Measurements from ENCODE around the gene FOXI3. TPM values are rescaled to one million over a fixed set of nuclear protein-coding genes. Genes with fewer than 3 reads are reported as not detected.

The FOXI3 gene
- total RNA-seq, 3 donors from 2014 or later, result not detected

DNA sequence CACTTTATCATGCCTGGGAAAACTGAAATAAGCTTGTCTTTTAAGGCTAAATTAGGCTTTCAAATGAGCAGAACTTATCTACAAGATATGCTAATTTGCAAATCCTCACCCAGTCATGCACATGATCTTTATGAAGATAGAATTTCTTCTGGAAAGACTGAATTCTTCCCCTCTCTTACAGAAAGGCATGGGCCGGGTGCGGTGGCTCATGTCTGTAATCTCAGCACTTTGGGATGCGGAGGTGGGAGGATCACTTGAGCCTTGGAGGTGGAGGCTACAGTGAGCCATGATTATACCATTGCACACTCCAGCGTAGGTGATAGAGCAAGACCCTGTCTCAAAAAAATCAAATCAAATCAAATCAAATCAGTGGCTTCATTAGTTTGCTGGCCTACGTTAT lies 11.7 kb upstream of the FOXI3 start:
- Histone ChIP-seq H3K4me1 (no peaks in the 10 kb centered on the region), H3K36me3 (no peaks in the 10 kb centered on the region), H3K4me3 (no peak overlapping the region), H3K27ac (no peak overlapping the region), H3K9me3 (no peaks in the 10 kb centered on the region), H3K27me3 (peaks cover 0 to 7% of the 10 kb centered on the region in 2 donors)
- intact Hi-C loops (cut with DNase I; ENCODE audit: low total_unique reads), result no loop called here
- DNase-seq (ENCODE audit: low spot score in 2 of 2), result no peak
- TF ChIP-seq POLR2AphosphoS5 (IDR thresholded peaks at IDR 0.05) (no peak), POLR2A (IDR thresholded peaks at IDR 0.05) (no peak)
- TF ChIP-seq, protein P1, sequence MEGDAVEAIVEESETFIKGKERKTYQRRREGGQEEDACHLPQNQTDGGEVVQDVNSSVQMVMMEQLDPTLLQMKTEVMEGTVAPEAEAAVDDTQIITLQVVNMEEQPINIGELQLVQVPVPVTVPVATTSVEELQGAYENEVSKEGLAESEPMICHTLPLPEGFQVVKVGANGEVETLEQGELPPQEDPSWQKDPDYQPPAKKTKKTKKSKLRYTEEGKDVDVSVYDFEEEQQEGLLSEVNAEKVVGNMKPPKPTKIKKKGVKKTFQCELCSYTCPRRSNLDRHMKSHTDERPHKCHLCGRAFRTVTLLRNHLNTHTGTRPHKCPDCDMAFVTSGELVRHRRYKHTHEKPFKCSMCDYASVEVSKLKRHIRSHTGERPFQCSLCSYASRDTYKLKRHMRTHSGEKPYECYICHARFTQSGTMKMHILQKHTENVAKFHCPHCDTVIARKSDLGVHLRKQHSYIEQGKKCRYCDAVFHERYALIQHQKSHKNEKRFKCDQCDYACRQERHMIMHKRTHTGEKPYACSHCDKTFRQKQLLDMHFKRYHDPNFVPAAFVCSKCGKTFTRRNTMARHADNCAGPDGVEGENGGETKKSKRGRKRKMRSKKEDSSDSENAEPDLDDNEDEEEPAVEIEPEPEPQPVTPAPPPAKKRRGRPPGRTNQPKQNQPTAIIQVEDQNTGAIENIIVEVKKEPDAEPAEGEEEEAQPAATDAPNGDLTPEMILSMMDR (IDR thresholded peaks at IDR 0.05), result no peak

DNA sequence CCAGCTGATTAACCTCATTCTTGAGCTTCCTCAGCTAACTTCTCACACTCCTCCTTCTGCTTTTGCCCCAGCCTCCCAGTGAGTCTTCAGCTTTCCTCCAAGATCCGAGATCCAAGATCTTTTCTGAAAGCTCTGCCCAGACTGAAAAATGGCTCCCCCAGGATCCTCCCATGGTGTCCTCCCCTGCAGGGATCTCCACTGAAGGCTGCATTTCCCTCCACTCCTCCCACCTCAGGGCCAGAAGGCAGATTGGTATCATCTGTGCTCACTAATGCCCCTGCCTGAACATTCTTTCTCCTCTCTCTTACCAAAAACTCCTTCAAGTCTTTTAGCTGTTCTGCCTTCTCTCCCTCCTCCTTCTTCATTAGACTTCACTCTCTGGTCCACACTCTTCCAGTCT lies 6.1 kb upstream of the FOXI3 start:
- Histone ChIP-seq H3K36me3 (no peaks in the 10 kb centered on the region), H3K4me3 (no peak overlapping the region), H3K4me1 (no peaks in the 10 kb centered on the region), H3K27me3 (peaks cover 0 to 57% of the 10 kb centered on the region in 2 donors), H3K27ac (no peak overlapping the region), H3K9me3 (no peaks in the 10 kb centered on the region)
- no peak for DNase-seq (ENCODE audit: low spot score in 2 of 2)
- TF ChIP-seq POLR2A (IDR thresholded peaks at IDR 0.05) (no peak), POLR2AphosphoS5 (IDR thresholded peaks at IDR 0.05) (no peak)
- TF ChIP-seq, protein P1 (IDR thresholded peaks at IDR 0.05), result no peak
- intact Hi-C loops (cut with DNase I; ENCODE audit: low total_unique reads), result no loop called here

DNA sequence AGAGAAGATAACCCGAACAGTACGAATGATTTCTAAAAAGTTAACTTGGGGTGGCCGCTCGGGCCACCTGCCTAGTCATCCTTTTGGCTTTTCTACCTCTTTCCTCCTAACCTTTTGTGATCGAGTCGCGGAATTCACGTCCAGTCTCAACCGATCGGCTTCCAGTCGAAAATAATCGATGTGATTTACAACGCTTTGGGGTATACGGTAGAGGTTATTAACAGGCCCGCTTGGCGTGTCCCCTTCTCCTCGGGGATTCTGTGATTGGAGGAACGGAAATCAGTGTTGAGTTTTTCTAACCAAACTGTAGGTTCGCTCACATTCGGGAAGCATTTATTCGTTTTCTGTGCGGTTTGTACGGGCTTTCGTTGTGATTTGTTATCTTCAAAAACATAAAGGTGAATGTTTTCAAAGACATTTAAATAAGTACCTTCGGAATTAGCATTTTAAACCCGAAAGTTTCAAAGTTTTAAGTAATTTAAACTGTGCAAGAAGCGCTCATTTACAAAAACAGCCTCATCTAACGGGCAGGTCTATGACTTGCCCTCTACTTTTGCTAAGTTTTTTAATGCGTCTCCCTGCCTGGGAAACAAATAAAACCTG lies 588 bp upstream of the FOXI3 start:
- no peaks in the 10 kb centered on the region for H3K36me3 ChIP-seq
- no peak for DNase-seq (ENCODE audit: low spot score in 2 of 2)
- peak overlapping the region in 2 of 3 donors; percentile 48 to 67 for H3K4me3 ChIP-seq
- H3K9me3 ChIP-seq, result no peaks in the 10 kb centered on the region
- no peak overlapping the region for H3K27ac ChIP-seq
- TF ChIP-seq, protein P1 (IDR thresholded peaks at IDR 0.05), result no peak
- peak in 2 of 3 donors; percentile 19 to 55 for TF ChIP-seq POLR2AphosphoS5 (IDR thresholded peaks at IDR 0.05)
- H3K27me3 ChIP-seq, result peaks cover 0 to 84% of the 10 kb centered on the region in 2 donors
- H3K4me1 ChIP-seq, result peaks cover 0 to 7% of the 10 kb centered on the region in 2 donors
- intact Hi-C loops (cut with DNase I; ENCODE audit: low total_unique reads), result no loop called here

DNA sequence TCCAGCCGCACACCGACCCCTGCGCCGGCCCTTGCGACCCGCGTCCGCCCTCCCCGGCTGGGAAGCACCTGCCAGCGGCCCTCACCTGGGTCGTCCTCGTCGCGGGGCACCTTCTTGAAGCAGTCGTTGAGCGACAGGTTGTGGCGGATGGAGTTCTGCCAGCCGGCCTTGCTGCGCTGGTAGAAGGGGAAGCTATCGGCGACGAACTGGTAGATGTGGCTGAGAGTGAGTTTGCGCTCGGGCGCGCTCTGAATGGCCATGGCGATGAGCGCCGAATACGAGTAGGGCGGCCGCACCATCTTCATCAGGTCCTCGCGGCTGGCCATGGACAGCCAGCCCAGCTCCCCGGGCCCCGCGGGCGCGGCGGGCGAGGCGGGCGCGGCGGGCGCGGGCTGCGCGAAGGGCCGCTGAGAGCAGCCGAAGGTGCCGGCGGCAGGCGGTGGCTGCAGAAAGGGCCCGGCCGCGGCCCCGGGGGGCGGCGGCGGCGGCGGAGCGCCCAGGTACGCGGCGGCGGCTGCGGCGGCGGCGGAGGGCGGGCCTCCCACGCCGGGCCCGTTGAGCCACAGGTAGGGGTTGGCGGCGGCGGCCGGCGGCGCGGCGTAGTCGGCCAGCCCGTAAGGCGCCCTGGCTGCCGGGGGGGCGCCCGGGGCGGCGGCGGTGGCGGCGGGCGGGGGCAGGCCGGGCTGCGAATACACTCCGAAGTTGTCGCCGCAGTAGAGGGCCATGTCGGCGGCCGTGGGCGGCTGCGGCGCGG lies 505 bp downstream of the FOXI3 start:
- H3K4me3 ChIP-seq, result peak overlapping the region in 2 of 3 donors; percentile 48 to 67
- H3K27me3 ChIP-seq, result peaks cover 0 to 89% of the 10 kb centered on the region in 2 donors
- DNase-seq (ENCODE audit: low spot score in 2 of 2), result no peak
- intact Hi-C loops (cut with DNase I; ENCODE audit: low total_unique reads), result no loop called here
- no peaks in the 10 kb centered on the region for H3K36me3 ChIP-seq
- H3K9me3 ChIP-seq, result no peaks in the 10 kb centered on the region
- H3K27ac ChIP-seq, result no peak overlapping the region
- H3K4me1 ChIP-seq, result peaks cover 0 to 7% of the 10 kb centered on the region in 2 donors
- no peak for TF ChIP-seq POLR2A (IDR thresholded peaks at IDR 0.05)
- TF ChIP-seq, protein P1 (IDR thresholded peaks at IDR 0.05), result no peak
- TF ChIP-seq POLR2AphosphoS5 (IDR thresholded peaks at IDR 0.05), result no peak
